H1 (cell line): ENCODE data around the gene ANXA9. TPM values are rescaled to one million over a fixed set of nuclear protein-coding genes. Genes with fewer than 3 reads are reported as not detected.

Source experiments
- CTCF ChIA-PET: fragments of 300-600 bp; sonication (Branson Sonifier 250); formaldehyde crosslinking; loops from one replicate; lab custom pipeline; 2021; ENCODE audit not compliant: partially characterized antibody; lab: Charles Lee
- POLR2A ChIA-PET: fragments of 300-600 bp; sonication (Branson Sonifier 250); formaldehyde crosslinking; loops from one replicate; lab custom pipeline; 2021; ENCODE audit warnings: inconsistent platforms; ENCODE audit not compliant: partially characterized antibody; lab: Charles Lee
- DNase-seq, 2 experiments: peaks; one replicate each; pipeline versions ENCODE4 v3.0.0 to v3.0.0-alpha.2; 2010 to 2022; ENCODE audit warnings: low spot score in 2 of 2, low read depth in 1 of 2, mixed read lengths in 1 of 2
- FAIRE-seq: peaks from 2 replicates; lab custom pipeline; 2011; peaks lifted over from hg19 to GRCh38; lab: Jason Lieb, UNC
- H2AFZ ChIP-seq: 2 replicates; pipeline ENCODE4 v1.8.1; 2012; ENCODE audit warnings: low read length, inconsistent platforms
- H2AK5ac ChIP-seq: 2 replicates; pipeline ENCODE4 v1.6.1; 2013; ENCODE audit warnings: low read depth, low read length
- H2BK120ac ChIP-seq: replicated peaks from 2 replicates; pipeline ENCODE3; 2013; ENCODE audit warnings: low read depth, low read length, inconsistent platforms
- H2BK12ac ChIP-seq: 2 replicates; pipeline ENCODE4 v1.6.1; 2013; ENCODE audit warnings: low read depth, low read length
- H2BK15ac ChIP-seq: 2 replicates; pipeline ENCODE4 v1.6.1; 2013; ENCODE audit warnings: low read length
- H2BK20ac ChIP-seq: 2 replicates; pipeline ENCODE4 v1.6.1; 2013; ENCODE audit warnings: low read length
- H2BK5ac ChIP-seq: 2 replicates; pipeline ENCODE4 v1.6.1; 2013; ENCODE audit warnings: low read depth, low read length
- H3K14ac ChIP-seq: 2 replicates; pipeline ENCODE4 v1.6.1; 2013; ENCODE audit warnings: inconsistent platforms; ENCODE audit not compliant: insufficient read length
- H3K18ac ChIP-seq: 2 replicates; pipeline ENCODE4 v1.6.1; 2013; ENCODE audit warnings: low read length; ENCODE audit errors: extremely low read depth
- H3K23ac ChIP-seq: 2 replicates; pipeline ENCODE4 v1.6.1; 2013; ENCODE audit warnings: inconsistent platforms; ENCODE audit not compliant: insufficient read length
- H3K23me2 ChIP-seq: 2 replicates; pipeline ENCODE4 v1.6.1; 2013; ENCODE audit warnings: low read depth, low read length
- H3K27ac ChIP-seq: 2 replicates; pipeline ENCODE4 v1.6.1; 2011; ENCODE audit warnings: low read depth, low read length, inconsistent platforms
- H3K27me3 ChIP-seq, 4 experiments: replicated peaks in 1 of 4; 1 replicate in 1 of 4; 2 replicates in 3 of 4; pipeline versions ENCODE4 v1.6.1 to v1.8.1; 2011 to 2013; ENCODE audit warnings: low read length in 3 of 4, mild to moderate bottlenecking in 3 of 4, inconsistent platforms in 2 of 4, mixed read lengths in 2 of 4, moderate library complexity in 1 of 4; ENCODE audit not compliant: control insufficient read depth in 3 of 4, insufficient read depth in 3 of 4; ENCODE audit errors: extremely low read depth in 1 of 4
- H3K36me3 ChIP-seq, 4 experiments: 2 replicates each; pipeline versions ENCODE4 v1.6.1 to v1.8.1; 2011 to 2013; ENCODE audit warnings: mild to moderate bottlenecking in 4 of 4, low read length in 3 of 4, moderate library complexity in 2 of 4, control low read depth in 1 of 4, inconsistent platforms in 1 of 4; ENCODE audit not compliant: insufficient read depth in 4 of 4, control insufficient read depth in 2 of 4
- H3K4ac ChIP-seq: replicated peaks from 2 replicates; pipeline ENCODE3; 2013; ENCODE audit warnings: low read length, low read depth, mixed read lengths, inconsistent platforms; ENCODE audit not compliant: insufficient read length
- H3K4me1 ChIP-seq, 4 experiments: replicated peaks in 1 of 4; 1 replicate in 1 of 4; 2 replicates in 3 of 4; pipeline versions ENCODE4 v1.6.1 to v1.8.1; 2011 to 2013; ENCODE audit warnings: low read length in 3 of 4, inconsistent platforms in 2 of 4, mixed read lengths in 1 of 4; ENCODE audit not compliant: insufficient read depth in 4 of 4, control insufficient read depth in 3 of 4
- H3K4me2 ChIP-seq, 2 experiments: 2 replicates each; pipeline versions ENCODE4 v1.6.1 to v1.8.1; 2011 to 2013; ENCODE audit warnings: low read depth in 2 of 2, low read length in 2 of 2, control low read depth in 1 of 2, inconsistent platforms in 1 of 2, mild to moderate bottlenecking in 1 of 2; ENCODE audit not compliant: insufficient read depth in 1 of 2
- H3K4me3 ChIP-seq, 4 experiments: fragments of 200-600, 300-600 bp in 1 of 4; sonication (generic), shearing (Covaris generic), sonication (Bioruptor Twin) in 1 of 4; 2 replicates each; pipeline versions ENCODE4 v1.5.1 to v1.8.1; 2011 to 2016; ENCODE audit warnings: low read length in 4 of 4, low read depth in 3 of 4, control low read depth in 2 of 4, inconsistent platforms in 2 of 4, mild to moderate bottlenecking in 2 of 4, mixed read lengths in 1 of 4, moderate library complexity in 1 of 4; ENCODE audit not compliant: insufficient read depth in 2 of 4; ENCODE audit errors: extremely low read depth in 1 of 4
- H3K56ac ChIP-seq: replicated peaks from 2 replicates; pipeline ENCODE3; 2013; ENCODE audit warnings: low read depth, mild to moderate bottlenecking, mixed read lengths, low read length, inconsistent platforms; ENCODE audit not compliant: insufficient read length
- H3K79me1 ChIP-seq: 2 replicates; pipeline ENCODE4 v1.6.1; 2013; ENCODE audit warnings: low read depth, low read length, control low read depth
- H3K79me2 ChIP-seq, 2 experiments: 2 replicates each; pipeline versions ENCODE4 v1.6.1 to v1.8.1; 2012 to 2013; ENCODE audit warnings: low read length in 2 of 2, mild to moderate bottlenecking in 2 of 2, inconsistent platforms in 1 of 2; ENCODE audit not compliant: insufficient read depth in 2 of 2, control insufficient read depth in 1 of 2
- H3K9ac ChIP-seq, 4 experiments: replicated peaks in 1 of 4; 1 replicate in 1 of 4; 2 replicates in 3 of 4; pipeline versions ENCODE4 v1.6.1 to v1.8.1; 2011 to 2013; ENCODE audit warnings: low read depth in 3 of 4, low read length in 3 of 4, control low read depth in 2 of 4, mild to moderate bottlenecking in 2 of 4, moderate library complexity in 2 of 4, inconsistent platforms in 1 of 4; ENCODE audit errors: extremely low read depth in 1 of 4
- H3K9me3 ChIP-seq, 2 experiments: 2 replicates each; pipeline versions ENCODE4 v1.6.1 to v1.8.1; 2012 to 2013; ENCODE audit warnings: mild to moderate bottlenecking in 2 of 2, moderate library complexity in 2 of 2, control low read depth in 1 of 2, inconsistent platforms in 1 of 2, low read depth in 1 of 2, low read length in 1 of 2, mixed read lengths in 1 of 2; ENCODE audit not compliant: insufficient read depth in 2 of 2
- H4K20me1 ChIP-seq, 2 experiments: replicated peaks in 1 of 2; 2 replicates each; pipeline versions ENCODE3 to v1.8.1; 2011 to 2013; ENCODE audit warnings: inconsistent platforms in 2 of 2, low read length in 2 of 2, mild to moderate bottlenecking in 1 of 2; ENCODE audit not compliant: insufficient read depth in 2 of 2, control insufficient read depth in 1 of 2
- H4K5ac ChIP-seq: 2 replicates; pipeline ENCODE4 v1.6.1; 2013; ENCODE audit warnings: low read length, low read depth, mixed read lengths, inconsistent platforms; ENCODE audit not compliant: insufficient read length
- H4K8ac ChIP-seq: 2 replicates; pipeline ENCODE4 v1.8.0; 2013; ENCODE audit warnings: mild to moderate bottlenecking, moderate library complexity, low read length, inconsistent platforms; ENCODE audit not compliant: insufficient read depth; ENCODE audit errors: extremely low read depth
- H4K91ac ChIP-seq: replicated peaks from 2 replicates; pipeline ENCODE3; 2013; ENCODE audit warnings: low read length, mixed read lengths, inconsistent platforms; ENCODE audit not compliant: insufficient read length
- ASH2L ChIP-seq: fragments of 200-600, 300-600 bp; sonication (generic); IDR thresholded peaks from one replicate; pipeline ENCODE4 v1.7.1; 2017; ENCODE audit warnings: low read length
- JUND ChIP-seq: IDR thresholded peaks from 2 replicates; pipeline ENCODE4 v1.6.1; 2011; ENCODE audit warnings: mild to moderate bottlenecking, improper control_type of control experiment, low read length
- KDM4A ChIP-seq: IDR thresholded peaks from one replicate; pipeline ENCODE4 v1.7.1; 2012; ENCODE audit warnings: low read depth, mild to moderate bottlenecking, moderate library complexity, low read length, inconsistent platforms; ENCODE audit not compliant: severe bottlenecking
- POLR2AphosphoS5 ChIP-seq: IDR thresholded peaks from 2 replicates; pipeline ENCODE4 v1.6.1; 2011; ENCODE audit warnings: low read depth, low read length
- RBBP5 ChIP-seq: IDR thresholded peaks from 2 replicates; pipeline ENCODE4 v1.7.1; 2012; ENCODE audit warnings: low read depth, mild to moderate bottlenecking, inconsistent platforms, low read length, moderate library complexity, borderline replicate concordance
- RXRA ChIP-seq: IDR thresholded peaks from 2 replicates; pipeline ENCODE4 v1.6.1; 2011; ENCODE audit warnings: low read depth, mild to moderate bottlenecking, low read length, moderate library complexity; ENCODE audit not compliant: insufficient read depth
- SP1 ChIP-seq: IDR thresholded peaks from 2 replicates; pipeline ENCODE4 v1.6.1; 2011; ENCODE audit warnings: low read depth, low read length
- TAF7 ChIP-seq: optimal IDR thresholded peaks from 2 replicates; pipeline ENCODE3; 2011; ENCODE audit warnings: low read depth, mild to moderate bottlenecking, inconsistent platforms, low read length, moderate library complexity, borderline replicate concordance
- WGBS, 2 experiments: shearing (Covaris generic) in 1 of 2; methylation state at CpG; one replicate each; pipeline versions ENCODE4 v1.1.6 to v1.1.7; 2013 to 2015; ENCODE audit warnings: low lambda C conversion rate in 2 of 2, mixed read lengths in 2 of 2, inconsistent platforms in 1 of 2, low coverage in 1 of 2, missing lambda C conversion rate in 1 of 2; ENCODE audit not compliant: insufficient replicate concordance in 2 of 2, insufficient coverage in 1 of 2, insufficient read length in 1 of 2; ENCODE audit errors: extremely low coverage in 1 of 2, missing lambda C conversion rate in 1 of 2; 5-methylcytosine and 5-hydroxymethylcytosine counted together
- long read RNA-seq, 2 experiments: library from RNA in 1 of 2; library from capped mRNA in 1 of 2; stranded (forward); transcript quantifications; one replicate each; pipeline ENCODE4 v2.0.0, GENCODE V29; 2021; ENCODE audit warnings: inconsistent platforms in 1 of 2
- polyA minus RNA-seq, 3 experiments: library from RNA; depleted of rRNA, polyadenylated mRNA; stranded (reverse); fragments of >200 nt; gene quantifications; 1 replicate in 2 of 3; 2 replicates in 1 of 3; pipeline ENCODE4 v1.2.3, GENCODE V29; 2011
- polyA plus RNA-seq, 7 experiments: library from polyadenylated mRNA; depleted of rRNA in 3 of 7; stranded (reverse) in 5 of 7; unstranded in 2 of 7; fragments of >200 nt in 5 of 7; fragments of 200-250 nt in 2 of 7; gene quantifications; 1 replicate in 5 of 7; 2 replicates in 1 of 7; 4 replicates in 1 of 7; pipeline versions ENCODE4 v1.2.1 to v1.2.3, GENCODE V29; 2011 to 2013; ENCODE audit warnings: missing spikeins in 2 of 7, mixed read lengths in 2 of 7
- total RNA-seq: library from RNA; stranded (reverse); fragmentation: NEBNext Ultra II Directional; extraction: Animal tissue kit (Norgen Biotek cat#: 25700); gene quantifications from 2 replicates; pipeline ENCODE4 v1.2.1, GENCODE V29; 2021

The ANXA9 gene
- total RNA-seq (1.5 and 1.8 TPM in 2 replicates), polyA plus RNA-seq (2011; rRNA removed) (3.3 and 3.5 TPM in 2 replicates), polyA minus RNA-seq (2011; rRNA and poly(A)+ RNA removed) (4.3 and 7.1 TPM in 2 replicates)
- 3.7 TPM for polyA plus RNA-seq (2011; cell fraction: cytosol; rRNA removed)
- 5.8 TPM for polyA plus RNA-seq (2011; cell fraction: nucleus; rRNA removed)
- 2.4 to 3.2 TPM (median 3.0 TPM) in 4 replicates for polyA plus RNA-seq (2012, experiment 1 of 2)
- 2.2 TPM for polyA plus RNA-seq (2012, experiment 2 of 2)
- polyA plus RNA-seq (2013, experiment 1 of 2): 1.1 TPM
- polyA plus RNA-seq (2013, experiment 2 of 2): 1.3 TPM
- polyA minus RNA-seq (2011; cell fraction: cytosol; rRNA and poly(A)+ RNA removed): 4.5 TPM
- 5.6 TPM for polyA minus RNA-seq (2011; cell fraction: nucleus; rRNA and poly(A)+ RNA removed)
- long read RNA-seq, experiment 1, partial matches to known transcripts: 1 of 2 reads
- long read RNA-seq, experiment 1, other reads (novel, unspliced or antisense): 1 of 2 reads
- long read RNA-seq, experiment 2, partial matches to known transcripts: 0 of 2 reads
- long read RNA-seq, experiment 2, other reads (novel, unspliced or antisense): 0 of 2 reads

GRCh38 chr1:150981805-150982712, at the start of gene ANXA9:
ANXA9 (plus strand) TSS chr1:150982292; CDS start chr1:150983106, 814 bp downstream.
- Histone ChIP-seq H3K79me1 (no peaks in the 10 kb centered on the region; the same call in 1 of the 2 replicates), H3K23me2 (no peaks in the 10 kb centered on the region; the same call in none of the 2 replicates), H3K9ac (peak within 1 kb of the TSS in 2 of 4 experiments; percentile 11 to 24; a peak in 2 of 7 replicates), H2BK12ac (peak within 1 kb of the TSS; percentile 95), H2BK15ac (peak within 1 kb of the TSS; percentile 50), H2BK120ac (peak within 1 kb of the TSS; percentile 19), H3K56ac (no peak within 1 kb of the TSS), H3K23ac (no peak within 1 kb of the TSS), H2BK20ac (peak within 1 kb of the TSS; percentile 53), H3K4me2 (peak within 1 kb of the TSS; percentile 54 to 59), H4K5ac (peak within 1 kb of the TSS; percentile 39), H3K79me2 (no peaks in the 10 kb centered on the region), H3K27ac (peak within 1 kb of the TSS; percentile 70), H3K9me3 (no peaks in the 10 kb centered on the region), H2AK5ac (peak within 1 kb of the TSS; percentile 17; the same call in 1 of the 2 replicates), H2BK5ac (peak within 1 kb of the TSS; percentile 90), H4K8ac (peak within 1 kb of the TSS; percentile 79), H3K4me3 (peak within 1 kb of the TSS in 3 of 4 experiments; percentile 10 to 37 (median 21); a peak in 4 of 8 replicates), H3K36me3 (no peaks in the 10 kb centered on the region), H2AFZ (peak within 1 kb of the TSS; percentile 54; the same call in 1 of the 2 replicates), H3K14ac (no peak within 1 kb of the TSS), H4K20me1 (no peaks in the 10 kb centered on the region), H3K4me1 (peaks cover 4 to 34% (median 25%) of the 10 kb centered on the region in 4 experiments), H3K18ac (peak within 1 kb of the TSS; percentile 89), H3K4ac (peak within 1 kb of the TSS; percentile 7), H3K27me3 (no peaks in the 10 kb centered on the region; a peak in 1 of 7 replicates), H4K91ac (peak within 1 kb of the TSS; percentile 83)
- DNase-seq (peak in 1 of 2 experiments; percentile 66), FAIRE-seq (no peak)
- CTCF ChIA-PET: interaction anchor here (0.6 to 14.5 kb wide), 11 partner anchors 9 to 287 kb away, joined by 3 to 183 read pairs (median 4); partner anchors contain the start of gene MINDY1
- WGBS, 2 experiments: 83% methylated on average over 12 of the region's 12 CpGs; no CpG with 5 or more reads in 1 of the 2 experiments
- POLR2A ChIA-PET: interaction anchor here (0.5 to 11.3 kb wide), 22 partner anchors 9 to 725 kb away, joined by 3 to 133 read pairs (median 4); partner anchors contain the start of genes C1orf56, CA14, CERS2 and ENSA
- TF ChIP-seq SP1 (peak; percentile 62; the same call in 1 of the 2 replicates), RBBP5 (0 out of 2 replicates have a peak, but pooled peaks have one; percentile 22), POLR2AphosphoS5 (no peak), KDM4A (no peak), JUND (no peak), ASH2L (peak; percentile 8), RXRA (no peak), TAF7 (no peak)
